Measurements from ENCODE around the gene PTPRN2. TPM values are rescaled to one million over a fixed set of nuclear protein-coding genes. Genes with fewer than 3 reads are reported as not detected.

PTPRN2 gene
- total RNA-seq, 1 donor from 2014 or later = 2.4 TPM

- DNase-seq (ENCODE audit: low read depth) = no peak
- Histone ChIP-seq H3K27me3 (ENCODE audit: control insufficient read depth, insufficient read depth, low read length) (no peaks in the 10 kb centered on the region), H3K36me3 (ENCODE audit: control insufficient read depth, insufficient read depth, low read length) (no peaks in the 10 kb centered on the region), H3K4me3 (ENCODE audit: low read depth, low read length) (no peak overlapping the region)
- no peak for TF ChIP-seq CTCF (IDR thresholded peaks at IDR 0.05; ENCODE audit: insufficient read depth, low read length, poor library complexity, severe bottlenecking)
Observed at GRCh38 chr7:157815706-157816022, 772.0 kb downstream of the PTPRN2 start.

GRCh38 chr7:157814931-157815705, 772.5 kb downstream of the PTPRN2 start:
- TF ChIP-seq CTCF (IDR thresholded peaks at IDR 0.05; ENCODE audit: insufficient read depth, low read length, poor library complexity, severe bottlenecking) = no peak
- Histone ChIP-seq H3K27me3 (ENCODE audit: control insufficient read depth, insufficient read depth, low read length) (no peaks in the 10 kb centered on the region), H3K4me3 (ENCODE audit: low read depth, low read length) (no peak overlapping the region), H3K36me3 (ENCODE audit: control insufficient read depth, insufficient read depth, low read length) (no peaks in the 10 kb centered on the region)
- DNase-seq (ENCODE audit: low read depth) = no peak

GRCh38 chr7:157813741-157814661, 773.6 kb downstream of the PTPRN2 start:
- TF ChIP-seq CTCF (IDR thresholded peaks at IDR 0.05; ENCODE audit: insufficient read depth, low read length, poor library complexity, severe bottlenecking) = no peak
- no peak for DNase-seq (ENCODE audit: low read depth)
- no peaks in the 10 kb centered on the region for H3K27me3 ChIP-seq (ENCODE audit: control insufficient read depth, insufficient read depth, low read length)

GRCh38 chr7:157813053-157813452, 774.6 kb downstream of the PTPRN2 start:
- no peak for DNase-seq (ENCODE audit: low read depth)
- H3K27me3 ChIP-seq (ENCODE audit: control insufficient read depth, insufficient read depth, low read length) = no peaks in the 10 kb centered on the region
- H3K36me3 ChIP-seq (ENCODE audit: control insufficient read depth, insufficient read depth, low read length) = no peaks in the 10 kb centered on the region
- H3K4me3 ChIP-seq (ENCODE audit: low read depth, low read length) = no peak overlapping the region
- no peak for TF ChIP-seq CTCF (IDR thresholded peaks at IDR 0.05; ENCODE audit: insufficient read depth, low read length, poor library complexity, severe bottlenecking)

More at GRCh38 chr7:157813741-157814661, 773.6 kb downstream of the PTPRN2 start:
- no peaks in the 10 kb centered on the region for H3K36me3 ChIP-seq (ENCODE audit: control insufficient read depth, insufficient read depth, low read length)
- H3K4me3 ChIP-seq (ENCODE audit: low read depth, low read length) = no peak overlapping the region

GRCh38 chr7:157811946-157812345, 775.7 kb downstream of the PTPRN2 start:
- no peak for TF ChIP-seq CTCF (IDR thresholded peaks at IDR 0.05; ENCODE audit: insufficient read depth, low read length, poor library complexity, severe bottlenecking)
- H3K4me3 ChIP-seq (ENCODE audit: low read depth, low read length) = no peak overlapping the region
- H3K36me3 ChIP-seq (ENCODE audit: control insufficient read depth, insufficient read depth, low read length) = no peaks in the 10 kb centered on the region
- no peak for DNase-seq (ENCODE audit: low read depth)
- H3K27me3 ChIP-seq (ENCODE audit: control insufficient read depth, insufficient read depth, low read length) = no peaks in the 10 kb centered on the region

Data from kidney epithelial cell (primary cell).